ENCODE results near the gene PRR30.

DNA sequence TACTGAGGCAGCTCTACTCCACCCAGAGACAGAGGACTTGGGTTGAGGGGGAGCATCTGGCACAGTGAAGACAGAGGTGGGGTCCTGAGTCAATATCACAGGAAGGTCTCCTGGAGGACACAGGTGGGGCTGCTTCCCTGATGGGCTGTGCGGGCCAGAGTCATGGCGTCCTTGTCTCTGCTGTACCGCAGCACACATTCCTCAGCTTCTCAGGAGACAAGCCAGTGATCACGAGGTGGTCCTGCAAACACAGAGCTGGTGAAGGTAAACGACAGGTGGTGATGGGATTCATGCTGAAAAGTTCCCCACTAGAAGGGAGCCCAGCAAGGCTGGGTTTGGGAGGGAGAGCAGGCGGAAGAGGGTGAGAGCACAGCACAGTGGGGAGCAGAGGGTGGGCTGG lies 19.3 kb upstream of the PRR30 start:
- no peak for TF ChIP-seq POLR2A (IDR thresholded peaks at IDR 0.05; ENCODE audit: extremely low read depth, insufficient read length)
- TF ChIP-seq, protein P1, sequence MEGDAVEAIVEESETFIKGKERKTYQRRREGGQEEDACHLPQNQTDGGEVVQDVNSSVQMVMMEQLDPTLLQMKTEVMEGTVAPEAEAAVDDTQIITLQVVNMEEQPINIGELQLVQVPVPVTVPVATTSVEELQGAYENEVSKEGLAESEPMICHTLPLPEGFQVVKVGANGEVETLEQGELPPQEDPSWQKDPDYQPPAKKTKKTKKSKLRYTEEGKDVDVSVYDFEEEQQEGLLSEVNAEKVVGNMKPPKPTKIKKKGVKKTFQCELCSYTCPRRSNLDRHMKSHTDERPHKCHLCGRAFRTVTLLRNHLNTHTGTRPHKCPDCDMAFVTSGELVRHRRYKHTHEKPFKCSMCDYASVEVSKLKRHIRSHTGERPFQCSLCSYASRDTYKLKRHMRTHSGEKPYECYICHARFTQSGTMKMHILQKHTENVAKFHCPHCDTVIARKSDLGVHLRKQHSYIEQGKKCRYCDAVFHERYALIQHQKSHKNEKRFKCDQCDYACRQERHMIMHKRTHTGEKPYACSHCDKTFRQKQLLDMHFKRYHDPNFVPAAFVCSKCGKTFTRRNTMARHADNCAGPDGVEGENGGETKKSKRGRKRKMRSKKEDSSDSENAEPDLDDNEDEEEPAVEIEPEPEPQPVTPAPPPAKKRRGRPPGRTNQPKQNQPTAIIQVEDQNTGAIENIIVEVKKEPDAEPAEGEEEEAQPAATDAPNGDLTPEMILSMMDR (IDR thresholded peaks at IDR 0.05; ENCODE audit: low read depth, low read length) = no peak
- TF ChIP-seq, protein P2, sequence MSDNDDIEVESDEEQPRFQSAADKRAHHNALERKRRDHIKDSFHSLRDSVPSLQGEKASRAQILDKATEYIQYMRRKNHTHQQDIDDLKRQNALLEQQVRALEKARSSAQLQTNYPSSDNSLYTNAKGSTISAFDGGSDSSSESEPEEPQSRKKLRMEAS (IDR thresholded peaks at IDR 0.05; ENCODE audit: low read depth, low read length) = no peak

Data from NB4 (cell line).